Amygdala (tissue), 56 donors: Measurements from ENCODE around the gene SLC27A6.

Experiments used
- DNase-seq, 56 donors: peaks; one replicate each; lab custom pipeline; 2025; lab: John Stamatoyannopoulos, UW

SLC27A6 gene

GRCh38 chr5:129057329-129057728, 92.0 kb downstream of the SLC27A6 start:
- no peak for DNase-seq

GRCh38 chr5:129061849-129062248, 96.6 kb downstream of the SLC27A6 start:
- no peak for DNase-seq

GRCh38 chr5:129063483-129064113, 98.3 kb downstream of the SLC27A6 start:
- DNase-seq: peak in 16 of 56 donors; percentile 1 to 20 (median 5)

GRCh38 chr5:129065721-129066120, 100.4 kb downstream of the SLC27A6 start:
- no peak for DNase-seq

- DNase-seq: no peak
These were observed 102.5 kb downstream of the SLC27A6 start for GRCh38 chr5:129067745-129068144.

GRCh38 chr5:129069292-129069691, 104.0 kb downstream of the SLC27A6 start:
- no peak for DNase-seq

GRCh38 chr5:129073111-129073510, 107.8 kb downstream of the SLC27A6 start:
- DNase-seq: peak in 1 of 56 donors; percentile 3

GRCh38 chr5:129074903-129075302, 109.6 kb downstream of the SLC27A6 start:
- no peak for DNase-seq

- DNase-seq: no peak
These were observed 112.3 kb downstream of the SLC27A6 start for GRCh38 chr5:129077433-129078075.

- DNase-seq: no peak
These were observed 113.0 kb downstream of the SLC27A6 start for GRCh38 chr5:129078247-129078646.

- no peak for DNase-seq
These were observed 113.4 kb downstream of the SLC27A6 start for GRCh38 chr5:129078660-129079059.

- peak in 2 of 56 donors; percentile 5 to 18 for DNase-seq
These were observed 114.2 kb downstream of the SLC27A6 start for GRCh38 chr5:129079496-129079895.

GRCh38 chr5:129080766-129081165, 115.5 kb downstream of the SLC27A6 start:
- no peak for DNase-seq

- DNase-seq: no peak
These were observed 117.2 kb downstream of the SLC27A6 start for GRCh38 chr5:129082225-129083136.
